GM12878 (cell line): Measurements from ENCODE around the gene CCDC178. TPM values are rescaled to one million over a fixed set of nuclear protein-coding genes. Genes with fewer than 3 reads are reported as not detected.

Experiments
- ATAC-seq: fragments of 200-7000 bp; cut with Tn5 transposase; 3 replicates; pipeline ENCODE4 v1.9.1; 2020; ENCODE audit warnings: mild to moderate bottlenecking, moderate library complexity
- BruUV-seq: library from RNA; stranded (reverse); fragments of 400-500 nt; replicated peaks from 2 replicates; lab custom pipeline; 2021; lab: Mats Ljungman, UMichigan
- CTCF ChIA-PET: fragments of 300-600 bp; sonication (Branson Sonifier 250); formaldehyde crosslinking; extraction: SDS; loops from one replicate; lab custom pipeline; 2021; ENCODE audit warnings: inconsistent platforms; lab: Yijun Ruan, JAX
- POLR2A ChIA-PET: fragments of 350-600 bp; formaldehyde crosslinking; extraction: SDS; loops from one replicate; lab custom pipeline; 2021; ENCODE audit warnings: inconsistent platforms; lab: Charles Lee
- RAD21 ChIA-PET: fragments of 300-600 bp; sonication (Branson Sonifier 250); formaldehyde crosslinking; loops from one replicate; lab custom pipeline; 2023; ENCODE audit warnings: antibody characterized with exemption; ENCODE audit not compliant: unreplicated experiment; lab: Charles Lee
- SMC1A ChIA-PET: fragments of 300-600 bp; sonication (Branson Sonifier 250); formaldehyde crosslinking; loops from one replicate; lab custom pipeline; 2023; ENCODE audit not compliant: unreplicated experiment, uncharacterized antibody; lab: Charles Lee
- DNase-seq: peaks from one replicate; pipeline ENCODE4 v3.0.0-alpha.2; 2011; ENCODE audit warnings: low read depth, low spot score
- FAIRE-seq: peaks from 3 replicates; lab custom pipeline; 2011; peaks lifted over from hg19 to GRCh38; lab: Jason Lieb, UNC
- H2AFZ ChIP-seq: 2 replicates; pipeline ENCODE4 v1.6.0; 2011; ENCODE audit warnings: low read depth, low read length, control low read depth; ENCODE audit not compliant: control insufficient read depth
- H3K27ac ChIP-seq: 2 replicates; pipeline ENCODE4 v1.5.1; 2011; ENCODE audit warnings: control low read depth; ENCODE audit not compliant: control insufficient read depth, insufficient read depth
- H3K27me3 ChIP-seq, 2 experiments: replicated peaks in 1 of 2; 2 replicates each; pipeline versions ENCODE4 v1.6.0 to v1.6.1; 2011; ENCODE audit warnings: low read length in 1 of 2; ENCODE audit not compliant: control insufficient read depth in 2 of 2, insufficient read depth in 2 of 2
- H3K36me3 ChIP-seq, 2 experiments: 2 replicates each; pipeline ENCODE4 v1.5.1; 2011; ENCODE audit warnings: low read length in 1 of 2; ENCODE audit not compliant: control insufficient read depth in 2 of 2, insufficient read depth in 2 of 2
- H3K4me1 ChIP-seq: 2 replicates; pipeline ENCODE4 v1.6.1; 2011; ENCODE audit warnings: mild to moderate bottlenecking, low read length, moderate library complexity, mixed read lengths; ENCODE audit not compliant: control insufficient read depth, insufficient read depth
- H3K4me2 ChIP-seq: 2 replicates; pipeline ENCODE4 v1.6.0; 2011; ENCODE audit warnings: control low read depth; ENCODE audit not compliant: control insufficient read depth, insufficient read depth
- H3K4me3 ChIP-seq: fragments of 200-600 bp; sonication (generic); 2 replicates; pipeline ENCODE4 v1.5.1; 2016
- H3K79me2 ChIP-seq: 2 replicates; pipeline ENCODE4 v1.6.0; 2011; ENCODE audit warnings: low read length; ENCODE audit not compliant: control insufficient read depth, insufficient read depth
- H3K9ac ChIP-seq: 2 replicates; pipeline ENCODE4 v1.8.0; 2011; ENCODE audit warnings: low read length, control low read depth, mixed read lengths; ENCODE audit not compliant: control insufficient read depth, insufficient read depth
- H3K9me3 ChIP-seq: replicated peaks from 3 replicates; pipeline ENCODE4 v1.5.1; 2011; ENCODE audit warnings: mild to moderate bottlenecking, low read length; ENCODE audit not compliant: control insufficient read depth, insufficient read depth
- H4K20me1 ChIP-seq: 2 replicates; pipeline ENCODE4 v1.6.0; 2011; ENCODE audit not compliant: control insufficient read depth, insufficient read depth
- FOXK2 ChIP-seq: fragments of 450-650 bp; IDR thresholded peaks from 2 replicates; pipeline ENCODE4 v1.6.1; 2017; ENCODE audit warnings: mild to moderate bottlenecking, moderate library complexity
- HDAC6 ChIP-seq: fragments of 200-600 bp; sonication (generic); IDR thresholded peaks from one replicate; pipeline ENCODE4 v1.8.0; 2017; ENCODE audit warnings: antibody characterized with exemption; ENCODE audit not compliant: unreplicated experiment
- MEF2A ChIP-seq: IDR thresholded peaks from 2 replicates; pipeline ENCODE4 v1.6.1; 2011; ENCODE audit warnings: low read depth, mild to moderate bottlenecking, low read length, moderate library complexity; ENCODE audit not compliant: insufficient read depth
- MTA3 ChIP-seq: IDR thresholded peaks from 2 replicates; pipeline ENCODE4 v1.6.1; 2012; ENCODE audit warnings: low read length, inconsistent platforms, borderline replicate concordance
- NR2C2 ChIP-seq: IDR thresholded peaks from 2 replicates; pipeline ENCODE4 v1.6.1; 2011; ENCODE audit warnings: borderline replicate concordance, low read depth; ENCODE audit not compliant: control insufficient read depth, insufficient read length
- PAX5 ChIP-seq: IDR thresholded peaks from 2 replicates; pipeline ENCODE4 v1.6.1; 2011; ENCODE audit warnings: low read depth, low read length, borderline replicate concordance
- PBX3 ChIP-seq: IDR thresholded peaks from 2 replicates; pipeline ENCODE4 v1.6.1; 2011; ENCODE audit warnings: mild to moderate bottlenecking, low read depth, low read length, moderate library complexity; ENCODE audit not compliant: insufficient replicate concordance
- SMAD5 ChIP-seq: IDR thresholded peaks from 2 replicates; pipeline ENCODE4 v1.6.1; 2016; ENCODE audit warnings: antibody characterized with exemption, low read depth
- SREBF1 ChIP-seq: IDR thresholded peaks from 2 replicates; pipeline ENCODE4 v1.6.1; 2012; ENCODE audit warnings: mild to moderate bottlenecking, low read length
- ZNF687 ChIP-seq: fragments of 450-650 bp; IDR thresholded peaks from 2 replicates; pipeline ENCODE4 v1.6.1; 2017; ENCODE audit warnings: mild to moderate bottlenecking, moderate library complexity
- WGBS: methylation state at CpG from one replicate; pipeline ENCODE4 v1.1.6; 2016; ENCODE audit warnings: low lambda C conversion rate; ENCODE audit not compliant: insufficient replicate concordance, insufficient coverage; ENCODE audit errors: missing lambda C conversion rate; 5-methylcytosine and 5-hydroxymethylcytosine counted together
- in situ Hi-C: fragments of 300-500 bp; cut with MboI; formaldehyde crosslinking; loops from 9 replicates; pipeline ENCODE4 v1.14.3; 2018; ENCODE audit warnings: mixed read lengths
- intact Hi-C: fragments of 100-400 bp; cut with micrococcal nuclease; formaldehyde crosslinking; loops from one replicate; pipeline ENCODE4 v1.14.2; 2022; ENCODE audit not compliant: unreplicated experiment
- polyA plus RNA-seq, 11 experiments: library from polyadenylated mRNA; depleted of rRNA in 4 of 11; unstranded in 6 of 11; stranded (reverse) in 5 of 11; fragments of >200 nt; fragmentation: Nextera tagmentation in 4 of 11; fragmentation: Illumina TruSeq in 1 of 11; extraction: Ambion mirVana in 4 of 11; extraction: Trizol in 1 of 11; gene quantifications; 1 replicate in 1 of 11; 2 replicates in 10 of 11; pipeline versions ENCODE4 v1.2.1 to v1.2.3, GENCODE V29; 2011 to 2016; ENCODE audit warnings: inconsistent platforms in 2 of 11, missing spikeins in 2 of 11, low read depth in 1 of 11
- total RNA-seq, 4 experiments: library from RNA; depleted of rRNA in 3 of 4; stranded (reverse); fragments of >200 nt in 3 of 4; fragmentation: Illumina TruSeq in 1 of 4; extraction: Trizol in 1 of 4; gene quantifications; 2 replicates each; pipeline versions ENCODE4 v1.2.1 to v1.2.3, GENCODE V29; 2013 to 2021
- TF ChIP-seq, protein P1 (sequence below): IDR thresholded peaks from 2 replicates; pipeline ENCODE4 v1.6.1; 2012; ENCODE audit warnings: mild to moderate bottlenecking, low read depth, low read length

Gene CCDC178
- total and polyA plus RNA-seq, 10 of the 15 experiments (the other 5 are each of a cell fraction or from before 2014, with no cell fraction given) = 0.04 TPM; not detected in 9

- Histone ChIP-seq H3K4me2 (no peak overlapping the region), H4K20me1 (no peaks in the 10 kb centered on the region), H3K36me3 (no peaks in the 10 kb centered on the region), H3K27me3 (no peaks in the 10 kb centered on the region), H3K4me3 (no peak overlapping the region), H3K9me3 (no peaks in the 10 kb centered on the region), H3K27ac (no peak overlapping the region), H3K79me2 (no peaks in the 10 kb centered on the region), H2AFZ (no peak overlapping the region), H3K4me1 (no peaks in the 10 kb centered on the region), H3K9ac (no peak overlapping the region)
- ChIA-PET POLR2A (no interaction called here), SMC1A (no interaction called here), CTCF (no interaction called here), RAD21 (no interaction called here)
- TF ChIP-seq, protein P1, sequence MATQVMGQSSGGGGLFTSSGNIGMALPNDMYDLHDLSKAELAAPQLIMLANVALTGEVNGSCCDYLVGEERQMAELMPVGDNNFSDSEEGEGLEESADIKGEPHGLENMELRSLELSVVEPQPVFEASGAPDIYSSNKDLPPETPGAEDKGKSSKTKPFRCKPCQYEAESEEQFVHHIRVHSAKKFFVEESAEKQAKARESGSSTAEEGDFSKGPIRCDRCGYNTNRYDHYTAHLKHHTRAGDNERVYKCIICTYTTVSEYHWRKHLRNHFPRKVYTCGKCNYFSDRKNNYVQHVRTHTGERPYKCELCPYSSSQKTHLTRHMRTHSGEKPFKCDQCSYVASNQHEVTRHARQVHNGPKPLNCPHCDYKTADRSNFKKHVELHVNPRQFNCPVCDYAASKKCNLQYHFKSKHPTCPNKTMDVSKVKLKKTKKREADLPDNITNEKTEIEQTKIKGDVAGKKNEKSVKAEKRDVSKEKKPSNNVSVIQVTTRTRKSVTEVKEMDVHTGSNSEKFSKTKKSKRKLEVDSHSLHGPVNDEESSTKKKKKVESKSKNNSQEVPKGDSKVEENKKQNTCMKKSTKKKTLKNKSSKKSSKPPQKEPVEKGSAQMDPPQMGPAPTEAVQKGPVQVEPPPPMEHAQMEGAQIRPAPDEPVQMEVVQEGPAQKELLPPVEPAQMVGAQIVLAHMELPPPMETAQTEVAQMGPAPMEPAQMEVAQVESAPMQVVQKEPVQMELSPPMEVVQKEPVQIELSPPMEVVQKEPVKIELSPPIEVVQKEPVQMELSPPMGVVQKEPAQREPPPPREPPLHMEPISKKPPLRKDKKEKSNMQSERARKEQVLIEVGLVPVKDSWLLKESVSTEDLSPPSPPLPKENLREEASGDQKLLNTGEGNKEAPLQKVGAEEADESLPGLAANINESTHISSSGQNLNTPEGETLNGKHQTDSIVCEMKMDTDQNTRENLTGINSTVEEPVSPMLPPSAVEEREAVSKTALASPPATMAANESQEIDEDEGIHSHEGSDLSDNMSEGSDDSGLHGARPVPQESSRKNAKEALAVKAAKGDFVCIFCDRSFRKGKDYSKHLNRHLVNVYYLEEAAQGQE = no peak
- TF ChIP-seq PAX5 (no peak), PBX3 (no peak), SMAD5 (no peak), HDAC6 (no peak), NR2C2 (no peak), SREBF1 (no peak), ZNF687 (no peak), FOXK2 (no peak), MEF2A (no peak), MTA3 (no peak)
- intact Hi-C loops (no loop called here), in situ Hi-C loops (no loop called here)
- 0% methylated on average over 2 of the region's 2 CpGs for WGBS
- ATAC-seq = no peak
- no peak for DNase-seq
- no peak for FAIRE-seq
- BruUV-seq = no TSS peak
These were observed 286.5 kb downstream of the CCDC178 start for GRCh38 chr18:33154049-33154448.
